CD4-positive, alpha-beta T cell treated with Interleukin-15 for 1 hour (primary cell): ENCODE measurements around the gene C16orf86.
"Not testable (repeated sequence)": the region's sequence is repeated elsewhere in the genome, so short reads cannot be mapped to it uniquely, and the experiment has no call there.

ENCODE experiments used
- DNase-seq: peaks from one replicate; pipeline ENCODE4 v3.0.0-alpha.2; 2020

The C16orf86 gene

DNA sequence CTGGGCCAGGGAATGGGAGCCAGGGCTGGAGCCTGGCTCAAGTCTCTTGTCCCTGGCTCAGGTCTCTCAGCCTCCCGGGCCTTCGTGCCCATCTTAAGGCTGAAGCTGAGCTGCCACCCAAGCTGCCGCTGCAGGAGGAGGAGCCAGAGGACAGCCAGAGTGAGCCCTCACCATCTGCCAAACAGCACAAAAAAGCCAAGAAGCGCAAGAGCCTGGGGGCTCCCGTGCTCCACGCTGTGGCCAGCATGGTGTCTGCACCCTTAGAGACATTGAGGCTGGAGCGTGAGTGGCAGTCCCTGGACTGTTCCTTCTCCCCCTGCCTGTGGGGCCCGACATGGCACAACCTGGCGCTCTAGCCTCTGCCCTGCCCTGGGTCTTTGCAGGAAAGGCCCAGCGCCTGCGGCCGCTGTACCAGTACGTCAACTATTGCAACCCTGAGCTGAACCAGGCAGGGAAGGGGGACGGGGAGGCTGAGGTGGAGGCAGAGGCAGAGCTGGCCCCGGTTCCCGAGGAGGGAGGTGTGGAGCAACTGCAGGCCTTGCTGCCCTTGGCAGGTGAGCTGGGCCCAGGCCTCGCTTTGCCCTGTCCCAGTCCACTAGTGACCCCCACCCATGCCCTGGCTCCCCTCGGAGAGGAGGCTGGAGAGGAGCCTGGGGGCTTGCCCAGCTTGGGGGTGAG is 1.3 kb downstream of the C16orf86 start:
- DNase-seq: peak; percentile 89

DNA sequence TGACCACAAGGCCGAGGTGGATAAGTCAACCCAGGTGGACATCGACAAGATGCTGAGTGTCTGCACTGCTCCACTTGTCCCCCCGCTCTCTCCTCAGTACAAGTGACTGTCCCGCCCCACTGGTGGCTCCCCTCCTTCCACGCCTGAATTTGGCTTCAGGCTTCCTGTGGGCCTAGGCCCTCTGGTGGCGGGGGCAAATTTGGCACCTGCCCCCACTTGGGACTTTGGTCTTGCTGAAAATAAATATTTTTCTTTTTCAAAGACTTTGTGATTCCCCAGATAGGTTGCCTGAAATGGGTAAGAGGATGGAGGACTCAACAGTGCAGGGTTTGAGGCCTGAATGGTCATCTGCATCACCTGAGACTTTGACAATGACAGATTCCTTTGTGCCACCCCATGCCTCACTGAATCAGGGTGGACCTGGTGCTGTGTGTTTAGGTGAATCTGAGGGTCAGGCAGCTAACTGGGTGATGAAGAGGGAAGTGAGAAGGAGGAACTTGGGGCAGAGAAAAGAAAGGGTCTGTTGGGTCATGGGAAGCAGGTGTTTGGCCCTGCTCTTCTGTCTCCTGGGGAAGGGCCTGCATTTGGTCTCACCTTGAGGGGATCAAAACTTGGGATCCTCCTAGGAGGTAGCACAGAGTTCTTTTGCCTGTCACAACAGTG is 2.0 kb downstream of the C16orf86 start:
- DNase-seq: no peak

DNA sequence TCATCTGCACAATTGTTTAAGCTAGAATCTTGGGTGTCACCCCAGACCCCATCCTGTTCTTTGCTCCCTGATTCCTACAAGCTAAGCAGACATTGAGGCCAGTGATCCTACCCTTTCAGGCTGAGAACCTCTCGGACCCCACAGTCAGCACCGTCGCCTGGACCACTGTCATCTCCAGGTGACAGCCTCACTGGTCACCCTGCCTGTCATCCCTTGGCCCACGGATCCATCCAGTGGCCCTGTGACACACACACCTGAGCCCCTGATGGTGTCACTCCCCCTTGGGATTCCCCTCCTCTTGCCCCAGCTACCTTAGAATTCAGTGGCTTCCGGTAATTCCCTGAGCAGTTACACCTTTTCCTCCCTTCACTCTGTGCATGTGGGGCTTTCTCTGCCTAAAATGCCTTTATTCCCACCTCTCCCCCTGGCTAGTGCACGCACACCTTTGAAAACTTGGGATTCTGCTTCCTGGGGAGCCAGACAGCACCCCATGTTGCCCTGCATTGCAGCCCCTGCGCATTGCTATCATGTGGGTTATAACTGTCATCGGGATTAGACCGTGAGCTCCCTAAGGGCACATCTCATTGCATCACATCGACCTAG is 3.0 kb downstream of the C16orf86 start:
- DNase-seq: no peak

DNA sequence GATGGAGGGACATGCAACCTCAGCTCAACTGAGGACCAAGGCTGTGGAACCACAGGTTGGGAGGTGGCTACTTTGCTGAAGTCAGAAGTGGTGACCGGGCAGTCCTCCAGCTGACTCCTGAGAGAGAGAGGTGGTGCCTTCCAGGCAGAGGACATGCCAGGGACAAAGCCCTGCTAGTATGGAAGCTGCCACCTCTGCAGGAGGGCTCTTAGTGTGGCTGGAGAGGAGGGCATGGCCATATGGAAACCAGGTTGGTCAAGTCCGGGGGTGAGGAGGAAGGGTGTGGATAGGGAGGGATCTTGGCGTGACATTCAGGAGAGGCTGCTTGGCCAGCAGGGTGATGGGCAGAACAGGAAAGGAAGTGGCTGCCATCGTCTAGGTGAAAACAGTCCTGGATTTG is 5.7 kb downstream of the C16orf86 start:
- no peak for DNase-seq

DNA sequence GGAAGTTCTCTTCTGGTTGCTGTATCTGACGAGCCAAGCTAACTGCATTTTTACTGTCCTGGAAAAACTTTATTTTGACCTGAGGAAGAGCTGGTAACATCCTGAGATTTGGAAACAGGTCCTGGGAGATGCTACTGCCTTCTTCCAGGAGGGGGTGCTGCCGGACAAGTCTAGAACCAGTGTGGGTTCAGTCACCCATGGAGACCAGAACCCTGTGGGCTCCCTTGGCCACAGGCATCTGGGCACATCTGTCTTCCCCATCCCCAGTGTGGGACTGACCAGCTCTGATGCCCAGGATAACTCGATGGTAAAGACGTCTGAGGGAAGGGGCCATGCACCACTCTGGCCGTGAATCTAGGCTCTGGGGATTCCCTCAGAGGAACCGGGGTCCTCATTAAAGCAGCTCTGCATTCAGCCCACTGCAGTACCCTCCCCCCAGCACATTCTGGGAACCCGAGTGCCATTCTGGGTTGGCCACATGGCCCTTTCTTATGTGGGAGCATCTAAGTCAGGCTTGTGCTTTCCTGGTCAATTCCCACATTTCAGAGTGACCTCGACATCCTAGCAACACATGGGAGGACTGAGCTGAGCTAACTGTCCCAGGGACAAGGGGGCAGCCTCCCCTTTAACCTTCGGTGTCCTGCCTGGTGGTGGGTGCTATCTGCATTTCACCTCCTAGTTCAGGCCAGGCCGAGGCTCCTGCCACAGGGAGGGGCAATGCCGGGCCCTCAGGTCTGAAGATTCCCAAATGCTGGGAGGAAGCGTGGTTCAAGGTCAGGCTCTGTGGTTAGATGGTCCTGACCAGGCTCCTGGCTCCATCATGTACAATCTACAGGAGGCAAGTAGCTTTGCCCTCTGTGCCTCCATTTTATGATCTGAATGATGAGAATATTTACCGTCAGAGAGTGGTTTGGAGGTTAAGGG is 6.4 kb downstream of the C16orf86 start:
- peak; percentile 58 for DNase-seq

DNA sequence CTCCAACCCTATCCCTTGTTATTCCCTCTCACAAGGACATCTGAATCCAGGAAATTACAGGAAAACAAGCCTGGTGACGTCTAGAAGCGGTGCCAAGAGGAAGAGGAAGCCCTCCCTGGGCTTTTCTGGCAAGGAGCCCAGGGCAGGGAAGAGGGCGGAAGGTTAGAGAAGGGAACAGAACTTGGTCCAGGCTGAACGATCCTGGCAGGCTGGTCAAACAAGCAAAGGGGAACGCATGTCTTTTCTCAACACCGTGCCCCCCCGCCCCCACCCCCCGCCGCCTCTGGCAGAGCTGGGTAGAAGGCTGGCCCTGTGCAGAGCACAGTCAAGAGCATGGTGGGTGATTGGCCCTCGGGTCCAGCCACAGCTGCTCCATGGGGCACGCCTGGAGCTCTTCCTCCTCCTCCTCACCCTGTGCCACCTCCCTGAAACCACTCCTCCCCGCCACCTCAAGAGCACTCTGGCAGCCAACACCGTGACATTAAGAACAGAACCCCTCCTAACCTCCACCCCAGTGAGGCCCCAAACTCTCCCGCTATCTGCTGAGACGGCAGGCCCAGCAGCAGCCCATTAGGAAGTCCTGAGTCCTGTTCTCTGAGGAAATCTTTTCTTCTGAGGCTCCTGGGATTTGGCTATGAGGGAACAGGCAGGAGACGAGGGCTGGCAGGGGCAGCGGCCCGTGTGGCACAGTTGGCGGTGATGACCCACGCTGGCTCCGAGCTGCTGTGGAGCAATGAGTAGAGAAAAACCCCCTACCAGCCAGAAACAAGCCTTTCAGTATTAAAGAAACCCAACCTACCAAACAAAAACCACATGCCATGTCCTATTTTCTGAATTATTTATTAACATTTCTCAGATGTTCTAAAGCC is 7.3 kb downstream of the C16orf86 start:
- DNase-seq: no peak

DNA sequence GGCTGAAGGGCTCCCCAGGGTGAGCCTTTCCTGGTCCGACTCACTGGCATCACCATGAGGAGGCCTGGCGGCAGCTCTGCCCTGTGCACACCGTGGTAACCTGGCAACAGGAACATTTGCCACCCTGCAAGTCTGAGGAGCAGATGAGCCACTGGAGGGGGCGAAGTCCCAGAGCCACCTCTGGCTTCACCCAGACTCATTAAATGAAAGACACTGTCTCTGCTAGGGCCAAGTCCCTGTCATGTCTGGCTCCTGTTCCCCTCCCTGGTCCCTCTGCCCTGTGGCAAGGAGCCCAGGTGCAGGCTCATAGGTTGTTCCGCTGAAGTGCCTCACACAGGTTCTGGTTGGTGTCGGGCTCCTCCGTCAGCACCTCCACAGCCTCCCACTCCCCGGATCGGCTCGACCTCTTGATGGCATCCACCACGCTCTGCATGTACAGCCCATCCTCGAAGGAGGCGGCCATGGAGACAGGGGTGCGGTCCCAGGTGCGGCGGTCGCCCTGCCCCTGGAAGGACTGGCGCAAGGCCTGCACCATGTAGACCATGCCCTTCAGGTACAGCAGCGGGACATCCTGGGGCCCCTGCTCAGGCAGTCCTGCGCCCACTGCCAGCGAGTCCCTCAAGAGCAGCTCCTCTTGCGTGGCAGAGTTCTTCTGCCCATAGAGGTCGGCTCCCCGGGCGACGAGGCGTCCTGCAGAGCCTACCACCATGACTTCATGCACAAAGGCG is 8.4 kb downstream of the C16orf86 start:
- no peak for DNase-seq

DNA sequence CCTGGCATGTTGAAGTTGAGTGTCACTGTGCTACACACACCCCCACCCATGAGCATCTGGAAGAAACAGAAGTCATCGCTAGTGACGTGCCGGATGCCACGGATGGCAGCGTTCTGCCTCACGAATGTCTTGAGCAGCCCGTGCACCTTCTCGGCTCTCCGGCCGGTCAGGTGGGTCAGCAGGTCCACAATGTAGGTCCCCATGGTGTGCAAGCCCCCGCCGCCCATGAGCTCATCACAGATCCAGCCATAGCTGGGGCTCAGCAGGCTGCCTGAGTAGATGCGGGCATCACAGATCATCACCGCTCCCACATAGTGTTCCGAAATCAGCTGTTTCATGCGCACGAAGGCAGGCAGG is 8.9 kb downstream of the C16orf86 start:
- no peak for DNase-seq

DNA sequence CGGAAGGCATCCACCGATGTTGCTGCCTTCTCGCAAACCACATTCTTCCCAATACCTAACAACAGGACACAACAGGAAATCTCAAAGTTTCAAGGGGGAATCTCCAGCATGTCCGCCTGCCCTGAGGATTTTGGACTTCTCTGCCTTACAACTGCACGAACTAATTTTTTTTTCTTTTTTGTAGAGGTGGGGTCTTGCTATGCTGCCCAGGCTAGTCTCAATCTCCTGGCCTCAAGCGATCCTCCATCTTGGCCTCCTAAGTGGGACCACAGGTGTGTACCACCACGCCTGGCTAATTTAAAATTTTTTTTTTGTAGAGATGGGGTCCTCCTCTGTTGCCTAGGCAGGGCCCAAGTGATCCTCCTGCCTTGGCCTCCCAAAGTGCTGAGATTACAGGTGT is 9.4 kb downstream of the C16orf86 start:
- no peak for DNase-seq

DNA sequence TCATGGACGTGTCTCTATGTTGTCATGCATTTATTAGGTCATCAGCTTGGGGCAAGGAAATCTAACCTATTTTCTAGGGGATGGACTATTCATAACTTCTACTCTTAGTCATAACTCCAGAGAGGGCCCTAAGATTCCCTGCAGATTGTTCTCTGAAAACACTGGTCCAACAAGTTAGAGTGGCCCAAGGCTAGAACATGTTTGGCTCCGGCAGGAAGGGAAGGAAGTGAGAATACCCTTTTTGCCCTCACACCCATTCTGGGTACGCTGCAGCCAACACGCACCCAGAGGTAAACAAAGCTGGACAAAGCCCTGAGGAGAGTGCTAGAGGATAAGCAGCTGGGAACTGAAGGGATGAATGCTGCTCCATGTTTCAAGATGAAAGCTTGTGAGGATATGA is 9.9 kb downstream of the C16orf86 start:
- DNase-seq: no peak

DNA sequence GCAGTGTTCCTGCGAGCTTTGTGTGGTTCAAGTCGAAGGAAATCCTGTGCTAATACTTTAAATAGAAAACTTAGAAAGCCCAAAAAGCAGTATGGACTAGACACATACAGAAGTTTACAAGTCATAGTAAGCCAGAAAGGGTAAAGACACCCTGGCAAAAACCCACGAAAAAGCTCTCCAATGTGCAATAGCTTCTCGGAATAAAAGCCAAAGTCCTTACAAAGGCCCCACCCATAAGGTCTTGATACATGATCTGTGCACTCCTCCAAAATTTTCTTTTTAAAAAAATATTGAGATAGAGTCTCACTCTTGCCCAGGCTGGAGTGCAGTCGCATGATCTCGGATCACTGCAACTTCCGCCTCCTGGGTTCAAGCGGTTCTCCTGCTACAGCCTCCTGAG is 10.3 kb downstream of the C16orf86 start:
- no peak for DNase-seq

DNA sequence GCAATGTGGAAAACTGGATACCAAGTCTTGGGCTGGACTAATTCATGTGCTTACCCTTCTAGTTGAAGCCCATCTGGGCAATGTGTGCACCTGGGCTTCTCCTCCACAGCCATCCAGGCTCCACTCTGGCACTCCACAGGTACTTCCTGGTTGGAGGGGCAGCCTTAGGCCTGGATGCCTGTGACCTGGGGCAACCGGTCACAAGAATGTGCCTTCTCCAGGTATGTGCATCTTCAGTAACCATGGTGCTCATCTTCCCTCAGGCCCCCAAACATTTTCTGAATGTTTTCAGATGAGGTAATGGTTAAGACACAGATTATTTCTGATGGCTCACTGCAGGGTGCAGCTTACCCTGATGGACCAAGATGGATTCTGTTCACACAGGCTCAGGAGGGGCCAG is 11.1 kb downstream of the C16orf86 start:
- DNase-seq: no peak

DNA sequence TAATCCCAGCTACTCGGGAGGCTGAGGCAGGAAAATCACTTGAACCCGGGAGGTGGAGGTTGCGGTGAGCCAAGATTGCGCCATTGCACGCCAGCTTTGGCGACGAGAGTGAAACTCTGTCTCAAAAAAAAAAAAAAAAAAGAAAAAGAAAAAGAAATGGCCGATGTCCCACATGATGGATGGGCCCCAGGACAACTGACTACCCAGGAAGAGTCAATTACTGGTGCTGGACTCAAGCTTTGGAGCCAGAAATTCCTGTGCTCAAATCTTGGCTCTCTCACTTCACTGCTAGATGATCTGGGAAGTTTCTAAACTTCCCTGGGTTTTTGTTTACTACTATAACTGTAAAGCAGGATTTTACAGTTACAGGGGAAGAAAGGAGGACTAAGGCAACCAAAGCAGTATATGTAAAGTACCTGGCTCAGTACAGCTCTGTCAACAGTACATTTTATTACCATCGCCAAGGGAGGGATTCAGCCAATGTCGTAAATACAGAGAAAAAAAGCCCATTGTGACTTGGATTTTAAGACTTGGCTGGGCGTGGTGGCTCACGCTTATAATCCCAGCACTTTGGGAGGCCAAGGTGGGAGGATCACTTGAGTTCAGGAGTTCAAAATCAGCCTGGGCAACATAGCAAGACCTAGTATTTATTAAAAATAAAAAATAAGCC is 11.9 kb downstream of the C16orf86 start:
- DNase-seq: no peak

DNA sequence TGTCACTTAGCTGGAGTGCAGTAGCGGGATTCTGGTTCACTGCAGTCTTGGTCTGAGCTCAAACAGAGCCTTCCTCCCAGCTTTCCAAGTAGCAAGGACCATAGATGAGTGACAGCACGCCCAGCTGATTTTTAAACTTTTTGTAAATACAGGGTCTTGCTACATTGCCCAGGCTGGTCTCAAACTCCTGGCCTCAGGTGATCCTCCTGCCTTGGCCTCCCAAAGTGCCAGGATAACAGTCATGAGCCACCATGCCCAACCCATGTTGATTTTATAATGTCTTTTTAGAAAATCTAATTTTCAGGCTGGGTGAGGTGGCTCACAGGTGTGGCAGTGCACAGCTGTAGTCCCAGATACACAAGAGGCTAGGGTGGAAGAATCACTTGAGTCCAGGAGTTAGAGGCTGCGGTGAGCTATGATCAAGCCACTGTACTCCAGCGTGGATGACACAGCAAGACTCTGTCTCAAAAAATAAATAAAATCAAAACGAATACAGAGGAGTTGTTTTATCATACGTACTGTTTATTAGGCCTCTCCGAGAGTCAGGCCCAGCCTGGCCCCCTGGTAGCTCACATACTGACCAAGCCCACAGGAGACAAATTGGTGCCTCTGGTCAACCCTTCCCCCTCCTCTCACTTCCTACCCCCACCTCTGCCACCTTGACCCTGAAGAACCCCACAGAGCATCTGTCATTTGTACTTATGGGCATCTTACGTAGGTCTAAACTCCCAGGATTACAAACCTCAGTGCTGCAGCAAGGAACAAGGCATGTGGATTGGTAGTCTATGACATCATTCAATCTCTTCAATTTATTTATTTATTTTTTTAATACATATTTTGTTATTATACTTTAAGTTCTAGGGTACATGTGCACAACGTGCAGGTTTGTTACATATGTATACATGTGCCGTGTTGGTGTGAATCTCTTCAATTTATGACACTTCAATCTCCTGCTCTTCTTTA is 13.6 kb downstream of the C16orf86 start:
- DNase-seq: no peak

DNA sequence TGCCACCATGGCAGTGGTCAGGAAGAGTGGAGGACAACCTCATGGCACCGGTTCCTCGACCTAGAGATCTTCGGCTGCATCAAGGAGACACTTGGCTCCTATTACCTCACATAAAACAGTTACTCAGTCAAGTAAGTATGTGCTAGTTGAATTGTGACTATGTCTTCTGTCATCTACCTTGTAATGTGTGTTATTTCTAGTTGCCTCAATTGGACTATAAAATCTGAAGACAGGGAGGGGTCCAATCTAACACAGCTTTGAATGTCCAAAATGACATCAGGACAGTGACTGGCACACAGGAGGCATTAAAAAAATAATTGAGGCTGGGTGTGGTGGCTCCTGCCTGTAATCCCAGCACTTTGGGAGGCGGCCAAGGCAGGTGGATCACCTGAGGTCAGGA is 17.2 kb downstream of the C16orf86 start:
- no peak for DNase-seq

DNA sequence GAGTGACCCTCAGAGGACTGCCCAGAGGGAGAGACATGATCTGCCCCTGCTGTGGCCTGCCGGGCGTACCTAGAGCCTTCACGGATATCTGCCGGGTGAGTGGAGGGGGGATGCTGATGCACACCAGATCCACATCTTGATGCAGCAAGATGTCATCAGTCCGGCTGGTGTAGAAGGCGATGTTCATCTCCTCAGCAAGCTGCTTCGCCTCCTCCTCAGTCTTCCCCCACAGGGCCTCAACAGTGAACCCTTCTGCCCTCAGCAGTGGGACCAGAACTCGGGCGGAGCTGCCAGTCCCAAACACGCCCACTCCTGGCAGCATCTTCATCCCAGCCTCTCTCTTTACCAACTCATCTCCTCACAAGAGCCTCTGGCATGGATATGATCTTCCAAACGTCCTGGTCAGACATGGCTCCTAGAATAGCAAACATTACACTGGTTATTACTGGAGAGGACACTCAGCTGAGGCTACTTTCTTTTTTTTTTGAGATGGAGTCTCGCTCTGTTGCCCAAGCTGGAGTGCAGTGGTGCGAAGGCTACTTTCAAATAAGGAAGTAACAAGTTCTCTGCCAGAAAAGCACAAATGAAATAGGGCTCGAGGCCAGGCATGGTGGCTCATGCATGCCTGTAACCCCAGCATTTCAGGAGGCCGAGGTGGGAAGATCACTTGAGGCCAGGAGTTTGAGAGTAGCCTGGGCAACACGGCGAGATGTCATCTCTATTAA is 18.9 kb downstream of the C16orf86 start:
- no peak for DNase-seq

DNA sequence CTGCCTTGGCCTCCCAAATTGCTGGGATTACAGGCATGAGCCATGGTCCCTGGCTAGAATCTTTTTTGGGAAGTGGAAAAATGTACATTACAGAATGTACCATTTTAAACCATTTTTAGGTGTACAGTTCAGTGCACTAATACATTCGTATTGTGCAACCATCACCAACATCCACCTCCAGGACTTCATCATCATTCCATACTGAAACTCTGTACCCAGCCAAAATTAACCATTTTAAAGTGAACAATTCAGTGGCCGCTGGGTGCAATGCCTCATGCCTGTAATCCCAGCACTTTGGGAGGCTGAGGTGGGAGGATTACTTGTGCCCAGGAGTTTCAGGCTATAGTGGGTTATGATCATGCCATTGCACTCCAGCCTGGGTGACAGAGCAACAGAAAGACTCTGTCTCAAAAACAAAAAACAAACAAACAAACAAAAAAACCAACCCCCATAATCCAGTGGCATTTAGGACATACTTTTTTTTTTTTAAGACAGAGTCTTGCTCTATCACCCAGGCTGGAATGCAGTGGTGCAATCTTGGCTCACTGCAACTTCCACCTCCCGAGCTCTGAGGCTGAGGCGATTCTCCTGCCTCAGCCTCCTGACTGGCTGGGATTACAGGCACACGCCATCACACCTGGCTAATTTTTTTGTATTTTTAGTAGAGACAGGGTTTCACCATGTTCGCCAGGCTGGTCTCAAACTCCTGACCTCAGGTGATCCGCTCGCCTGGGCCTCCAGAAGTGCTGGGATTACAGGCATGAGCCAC is 27.1 kb downstream of the C16orf86 start:
- not testable (repeated sequence) for DNase-seq

DNA sequence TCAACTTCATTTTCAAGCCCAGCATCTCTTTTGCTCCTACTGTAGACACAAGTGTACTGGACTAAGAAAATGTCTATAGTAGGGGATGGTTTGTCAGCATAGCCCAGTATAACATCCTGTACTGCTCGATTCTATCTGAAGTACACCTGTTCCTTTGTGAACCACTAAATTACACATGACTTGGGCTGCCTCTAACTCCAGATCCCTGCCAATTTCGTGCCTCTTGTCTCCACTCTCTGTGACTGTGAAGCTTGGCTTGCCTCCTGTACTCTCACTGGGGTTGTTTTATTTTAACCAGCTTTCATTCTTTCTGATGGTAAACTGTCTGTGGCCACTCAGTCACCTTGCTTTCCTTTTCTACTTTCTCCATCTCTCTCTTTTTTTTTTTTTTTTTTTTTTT is 28.0 kb downstream of the C16orf86 start:
- no peak for DNase-seq
